Smooth muscle cell (in vitro differentiated cells): ENCODE data around the gene PTPRCAP. TPM values are rescaled to one million over a fixed set of nuclear protein-coding genes. Genes with fewer than 3 reads are reported as not detected.
"Not testable (repeated sequence)": the region's sequence is repeated elsewhere in the genome, so short reads cannot be mapped to it uniquely, and the experiment has no call there.

ENCODE experiments used
- DNase-seq: peaks from one replicate; lab custom pipeline; 2025; ENCODE audit not compliant: unreplicated experiment; lab: John Stamatoyannopoulos, UW
- H2AFZ ChIP-seq: fragments of 200-600 bp; sonication (generic); 2 replicates; pipeline ENCODE4 v1.6.0; 2016; ENCODE audit warnings: antibody characterized with exemption, low read depth, mild to moderate bottlenecking
- H3F3A ChIP-seq: fragments of 200-600 bp; sonication (generic); 2 replicates; pipeline ENCODE4 v1.6.0; 2017; ENCODE audit warnings: antibody characterized with exemption, low read depth
- H3K27ac ChIP-seq: fragments of 200-600 bp; sonication (generic); 2 replicates; pipeline ENCODE4 v1.5.1; 2016; ENCODE audit warnings: low read depth, mild to moderate bottlenecking
- H3K27me3 ChIP-seq: fragments of 200-600 bp; sonication (generic); 2 replicates; pipeline ENCODE4 v1.6.1; 2016; ENCODE audit warnings: low read depth, mild to moderate bottlenecking
- H3K36me3 ChIP-seq: fragments of 200-600 bp; sonication (generic); 2 replicates; pipeline ENCODE4 v1.5.1; 2016; ENCODE audit warnings: low read depth
- H3K4me1 ChIP-seq: fragments of 200-600 bp; sonication (generic); 2 replicates; pipeline ENCODE4 v1.5.1; 2016; ENCODE audit warnings: low read depth
- H3K4me2 ChIP-seq: fragments of 200-600 bp; sonication (generic); 2 replicates; pipeline ENCODE4 v1.6.0; 2016; ENCODE audit warnings: mild to moderate bottlenecking
- H3K4me3 ChIP-seq: fragments of 200-600 bp; sonication (generic); 2 replicates; pipeline ENCODE4 v1.5.1; 2016; ENCODE audit warnings: mild to moderate bottlenecking
- H3K79me2 ChIP-seq: fragments of 200-600 bp; sonication (generic); 2 replicates; pipeline ENCODE4 v1.6.0; 2016; ENCODE audit warnings: low read depth, mild to moderate bottlenecking
- H3K9ac ChIP-seq: fragments of 200-600 bp; sonication (generic); 2 replicates; pipeline ENCODE4 v1.6.0; 2016; ENCODE audit warnings: low read depth
- H3K9me3 ChIP-seq: fragments of 200-600 bp; sonication (generic); replicated peaks from 2 replicates; pipeline ENCODE4 v1.5.1; 2016; ENCODE audit warnings: low read depth
- H4K20me1 ChIP-seq: fragments of 200-600 bp; sonication (generic); 2 replicates; pipeline ENCODE4 v1.6.0; 2016; ENCODE audit warnings: low read depth
- WGBS: methylation state at CpG from one replicate; pipeline ENCODE4 v1.1.7; 2016; ENCODE audit warnings: low lambda C conversion rate; 5-methylcytosine and 5-hydroxymethylcytosine counted together
- polyA plus RNA-seq: library from polyadenylated mRNA; unstranded; fragments of >200 nt; fragmentation: Nextera tagmentation; extraction: Ambion mirVana; gene quantifications from 2 replicates; pipeline ENCODE4 v1.2.1, GENCODE V29; 2016
- total RNA-seq: library from RNA; depleted of rRNA; stranded (reverse); fragments of >200 nt; gene quantifications from 2 replicates; pipeline ENCODE4 v1.2.3, GENCODE V29; 2014
- TF ChIP-seq, protein P1 (sequence below): fragments of 200-600 bp; sonication (generic); IDR thresholded peaks from 2 replicates; pipeline ENCODE4 v1.5.1; 2017; ENCODE audit warnings: borderline replicate concordance, mild to moderate bottlenecking, antibody characterized with exemption; ENCODE audit not compliant: insufficient read depth, poor library complexity, severe bottlenecking

The PTPRCAP gene, protein sequence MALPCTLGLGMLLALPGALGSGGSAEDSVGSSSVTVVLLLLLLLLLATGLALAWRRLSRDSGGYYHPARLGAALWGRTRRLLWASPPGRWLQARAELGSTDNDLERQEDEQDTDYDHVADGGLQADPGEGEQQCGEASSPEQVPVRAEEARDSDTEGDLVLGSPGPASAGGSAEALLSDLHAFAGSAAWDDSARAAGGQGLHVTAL
- total RNA-seq (2.5 TPM in 1 of 2 replicates, not detected in the other), polyA plus RNA-seq (1.1 TPM in 2 replicates)

DNA sequence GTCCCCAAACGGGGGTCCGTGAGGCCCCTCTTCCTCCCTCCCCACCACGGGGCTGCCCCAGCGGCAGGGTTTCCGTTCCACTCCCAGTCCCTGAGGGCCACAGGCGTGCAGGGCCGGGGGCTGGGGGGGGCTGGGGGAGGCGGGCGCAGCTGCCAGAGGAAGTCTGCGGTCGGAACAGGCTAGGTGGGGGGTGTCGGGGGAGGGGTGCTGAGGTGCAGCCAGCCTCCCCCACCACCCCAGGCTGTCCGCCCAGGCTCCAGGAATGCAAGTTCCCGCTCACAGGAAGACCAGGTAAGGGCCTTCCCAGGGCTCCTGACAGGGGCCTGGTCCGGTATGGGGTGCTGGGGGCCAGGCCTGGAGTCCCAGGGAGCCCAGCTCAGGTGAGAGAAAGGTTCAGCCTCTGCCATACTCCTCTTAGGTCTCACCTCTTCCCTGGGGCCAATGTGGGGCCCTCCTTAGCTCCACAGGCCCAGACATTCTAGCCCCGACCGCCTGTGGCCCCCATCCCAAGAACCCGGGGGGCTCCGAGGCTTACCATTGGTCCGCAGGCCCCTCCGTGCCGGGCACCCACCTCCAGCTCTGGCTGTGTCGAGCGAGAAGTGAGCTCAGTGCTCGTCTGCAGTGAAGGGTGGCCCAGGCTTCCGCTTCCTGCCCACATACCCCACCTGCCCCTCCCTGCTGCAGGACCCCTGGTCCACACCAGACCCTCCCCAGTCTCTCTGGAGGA is at the start of gene PTPRCAP:
TSS of gene PTPRCAP (minus strand) at position 601 of the 727 bp plus-strand sequence. CDS start at position 538, 63 bp downstream.
- no peak within 1 kb of the TSS for H2AFZ ChIP-seq

GRCh38 chr11:67486481-67487195 is 49.2 kb upstream of the PTPRCAP start:
- DNase-seq = no peak
- 97% methylated on average over 20 of the region's 20 CpGs for WGBS

More for the DNA sequence above, at the start of gene PTPRCAP:
- H3K4me2 ChIP-seq = no peak within 1 kb of the TSS
- H3K36me3 ChIP-seq = no peaks in the 10 kb centered on the region
- H3K27me3 ChIP-seq = no peaks in the 10 kb centered on the region
- no peak within 1 kb of the TSS for H3K9ac ChIP-seq
- no peak within 1 kb of the TSS for H3K27ac ChIP-seq
- 80% methylated on average over 23 of the region's 26 CpGs for WGBS
- H3F3A ChIP-seq = no peaks in the 10 kb centered on the region
- H3K9me3 ChIP-seq = no peaks in the 10 kb centered on the region
- H3K4me1 ChIP-seq = no peaks in the 10 kb centered on the region
- TF ChIP-seq, protein P1, sequence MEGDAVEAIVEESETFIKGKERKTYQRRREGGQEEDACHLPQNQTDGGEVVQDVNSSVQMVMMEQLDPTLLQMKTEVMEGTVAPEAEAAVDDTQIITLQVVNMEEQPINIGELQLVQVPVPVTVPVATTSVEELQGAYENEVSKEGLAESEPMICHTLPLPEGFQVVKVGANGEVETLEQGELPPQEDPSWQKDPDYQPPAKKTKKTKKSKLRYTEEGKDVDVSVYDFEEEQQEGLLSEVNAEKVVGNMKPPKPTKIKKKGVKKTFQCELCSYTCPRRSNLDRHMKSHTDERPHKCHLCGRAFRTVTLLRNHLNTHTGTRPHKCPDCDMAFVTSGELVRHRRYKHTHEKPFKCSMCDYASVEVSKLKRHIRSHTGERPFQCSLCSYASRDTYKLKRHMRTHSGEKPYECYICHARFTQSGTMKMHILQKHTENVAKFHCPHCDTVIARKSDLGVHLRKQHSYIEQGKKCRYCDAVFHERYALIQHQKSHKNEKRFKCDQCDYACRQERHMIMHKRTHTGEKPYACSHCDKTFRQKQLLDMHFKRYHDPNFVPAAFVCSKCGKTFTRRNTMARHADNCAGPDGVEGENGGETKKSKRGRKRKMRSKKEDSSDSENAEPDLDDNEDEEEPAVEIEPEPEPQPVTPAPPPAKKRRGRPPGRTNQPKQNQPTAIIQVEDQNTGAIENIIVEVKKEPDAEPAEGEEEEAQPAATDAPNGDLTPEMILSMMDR = no peak
- H4K20me1 ChIP-seq = no peaks in the 10 kb centered on the region
- DNase-seq = no peak
- H3K79me2 ChIP-seq = no peaks in the 10 kb centered on the region
- no peak within 1 kb of the TSS for H3K4me3 ChIP-seq

DNA sequence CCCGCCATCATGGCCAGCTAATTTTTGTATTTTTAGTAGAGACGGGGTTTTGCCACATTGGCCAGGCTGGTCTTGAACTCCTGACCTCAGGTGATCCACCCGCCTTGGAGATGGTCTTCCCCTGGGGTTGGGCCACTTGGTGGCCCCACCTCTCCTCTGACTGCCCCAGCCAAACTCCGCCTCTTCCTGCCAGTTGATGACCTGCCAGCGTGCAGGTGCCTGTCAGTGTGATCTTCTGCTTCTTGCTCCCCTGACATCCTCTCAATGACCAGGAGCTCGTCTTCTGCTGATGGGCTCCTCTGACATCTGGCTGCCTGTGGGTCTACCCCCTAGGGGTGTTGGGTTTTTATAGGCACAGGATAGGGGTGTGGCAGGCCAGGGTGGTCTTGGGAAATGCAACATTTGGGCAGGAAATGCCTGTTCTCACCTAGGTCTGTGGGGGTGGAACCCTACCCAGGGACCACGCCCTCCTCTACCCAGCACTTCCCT is 48.4 kb upstream of the PTPRCAP start:
- not testable (repeated sequence) for H3K27me3 ChIP-seq, H3F3A ChIP-seq, H2AFZ ChIP-seq, H3K4me1 ChIP-seq, H4K20me1 ChIP-seq, H3K36me3 ChIP-seq, H3K4me3 ChIP-seq, H3K27ac ChIP-seq, H3K9me3 ChIP-seq, H3K9ac ChIP-seq, H3K79me2 ChIP-seq, H3K4me2 ChIP-seq, DNase-seq
- WGBS = 92% methylated on average over 7 of the region's 7 CpGs

More at GRCh38 chr11:67486481-67487195, 49.2 kb upstream of the PTPRCAP start:
- TF ChIP-seq, protein P1 = no peak
- H3K27me3 ChIP-seq = no peaks in the 10 kb centered on the region
- no peaks in the 10 kb centered on the region for H3K9me3 ChIP-seq
- no peaks in the 10 kb centered on the region for H3F3A ChIP-seq
- H3K4me1 ChIP-seq = peaks cover 8% of the 10 kb centered on the region
- no peak overlapping the region for H3K27ac ChIP-seq
- no peaks in the 10 kb centered on the region for H3K36me3 ChIP-seq
- no peak overlapping the region for H3K9ac ChIP-seq
- H3K4me2 ChIP-seq = no peak overlapping the region
- peaks cover 5% of the 10 kb centered on the region for H3K79me2 ChIP-seq
- H3K4me3 ChIP-seq = no peak overlapping the region
- no peaks in the 10 kb centered on the region for H4K20me1 ChIP-seq
- H2AFZ ChIP-seq = no peak overlapping the region

- Histone ChIP-seq H3K27ac (no peak overlapping the region), H3F3A (no peaks in the 10 kb centered on the region), H3K4me1 (peaks cover 8% of the 10 kb centered on the region), H4K20me1 (no peaks in the 10 kb centered on the region), H3K27me3 (no peaks in the 10 kb centered on the region), H3K9ac (no peak overlapping the region), H3K4me3 (no peak overlapping the region), H3K36me3 (no peaks in the 10 kb centered on the region), H3K9me3 (no peaks in the 10 kb centered on the region), H3K79me2 (peaks cover 5% of the 10 kb centered on the region), H2AFZ (no peak overlapping the region), H3K4me2 (no peak overlapping the region)
- WGBS = 88% methylated on average over 11 of the region's 11 CpGs
- no peak for DNase-seq
- TF ChIP-seq, protein P1 = no peak
Measured at GRCh38 chr11:67484847-67485311, 47.4 kb upstream of the PTPRCAP start.
